Glutamatergic neuron (in vitro differentiated cells): ENCODE results near the gene HIVEP3. TPM values are rescaled to one million over a fixed set of nuclear protein-coding genes. Genes with fewer than 3 reads are reported as not detected.

Source experiments
- DNase-seq: peaks from one replicate; pipeline ENCODE4 v3.0.0; 2022
- H3K27ac Mint-ChIP-seq: one replicate; pipeline ENCODE4 v1.8.0; 2020; ENCODE audit warnings: mild to moderate bottlenecking, mixed read lengths, inconsistent platforms; ENCODE audit not compliant: unreplicated experiment
- H3K27me3 Mint-ChIP-seq: one replicate; pipeline ENCODE4 v1.8.0; 2020; ENCODE audit warnings: mild to moderate bottlenecking, moderate library complexity, mixed read lengths, inconsistent platforms; ENCODE audit not compliant: unreplicated experiment
- H3K36me3 Mint-ChIP-seq: one replicate; pipeline ENCODE4 v1.8.0; 2020; ENCODE audit warnings: mild to moderate bottlenecking, mixed read lengths, inconsistent platforms; ENCODE audit not compliant: unreplicated experiment
- H3K4me1 Mint-ChIP-seq: one replicate; pipeline ENCODE4 v1.8.0; 2020; ENCODE audit warnings: mild to moderate bottlenecking, low read depth, mixed read lengths, inconsistent platforms; ENCODE audit not compliant: unreplicated experiment
- H3K4me3 Mint-ChIP-seq: one replicate; pipeline ENCODE4 v1.8.0; 2020; ENCODE audit warnings: mild to moderate bottlenecking, mixed read lengths, inconsistent platforms; ENCODE audit not compliant: unreplicated experiment
- H3K9me3 Mint-ChIP-seq: one replicate; pipeline ENCODE4 v1.8.0; 2020; ENCODE audit warnings: mild to moderate bottlenecking, moderate library complexity, mixed read lengths, inconsistent platforms; ENCODE audit not compliant: unreplicated experiment
- CTCF ChIP-seq: fragments of 200-600 bp; sonication (generic); IDR thresholded peaks from one replicate; pipeline ENCODE4 v1.5.0; 2021; ENCODE audit not compliant: partially characterized antibody, unreplicated experiment
- total RNA-seq: library from RNA; stranded (reverse); fragmentation: NEBNext Ultra II Directional; extraction: Animal tissue kit (Norgen Biotek cat#: 25700); gene quantifications from one replicate; pipeline ENCODE4 v1.2.1, GENCODE V29; 2021; ENCODE audit not compliant: unreplicated experiment

The HIVEP3 gene
- total RNA-seq, 1 donor from 2014 or later, result 15.1 TPM

- Mint-ChIP-seq H3K4me1 (peaks cover 43% of the 10 kb centered on the region), H3K36me3 (no peaks in the 10 kb centered on the region), H3K9me3 (peaks cover 4% of the 10 kb centered on the region), H3K4me3 (peak overlapping the region; percentile 37), H3K27ac (peak overlapping the region; percentile 65), H3K27me3 (peaks cover 9% of the 10 kb centered on the region)
- TF ChIP-seq CTCF, result no peak
- DNase-seq, result peak; percentile 43
Observed at GRCh38 chr1:41862384-41863221, 56.1 kb downstream of the HIVEP3 start.

DNA sequence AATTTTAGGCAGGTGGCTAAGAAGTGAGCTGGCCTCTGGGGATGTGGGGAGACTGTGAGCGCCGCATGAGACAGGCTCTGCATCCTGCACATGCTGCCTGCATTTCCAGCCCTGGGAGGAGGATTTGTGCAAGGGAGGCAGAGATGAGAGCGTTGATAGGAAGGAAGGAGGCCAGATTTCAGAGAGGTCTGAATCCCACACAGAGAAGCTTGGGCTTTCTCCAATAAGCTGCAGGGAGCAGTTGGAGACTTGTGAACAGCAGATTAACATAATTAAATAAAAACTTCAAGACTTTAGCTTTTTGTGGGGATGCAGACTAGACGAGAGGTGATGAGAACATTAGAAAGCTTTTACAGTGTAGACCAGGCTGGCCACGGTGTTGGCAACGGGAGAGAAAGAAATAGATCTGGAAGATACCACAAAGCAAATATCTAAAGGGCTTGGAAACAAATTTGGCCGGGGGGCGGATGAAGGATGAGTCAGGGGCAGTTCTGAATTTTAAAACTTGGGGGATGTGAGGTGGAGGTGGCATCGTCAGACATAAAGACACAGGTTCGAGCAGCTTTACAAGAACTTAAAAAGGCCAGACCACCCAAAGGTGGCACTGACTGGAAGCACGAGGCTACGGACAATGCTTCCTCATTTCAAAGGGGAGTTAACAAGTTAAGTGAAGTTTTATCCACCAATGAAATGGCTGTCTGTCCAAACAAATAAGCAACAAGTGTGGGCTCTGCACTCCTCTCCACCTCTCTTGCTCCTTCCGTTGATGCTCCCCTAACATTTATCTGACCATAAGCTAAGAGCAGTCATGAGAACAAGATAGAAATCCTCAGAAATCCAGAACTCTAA lies 57.0 kb downstream of the HIVEP3 start:
- peaks cover 43% of the 10 kb centered on the region for H3K4me1 Mint-ChIP-seq
- peak overlapping the region; percentile 10 for H3K27ac Mint-ChIP-seq
- H3K36me3 Mint-ChIP-seq, result no peaks in the 10 kb centered on the region
- peaks cover 9% of the 10 kb centered on the region for H3K27me3 Mint-ChIP-seq
- no peak for DNase-seq
- no peak for TF ChIP-seq CTCF
- H3K4me3 Mint-ChIP-seq, result no peak overlapping the region
- peaks cover 4% of the 10 kb centered on the region for H3K9me3 Mint-ChIP-seq

DNA sequence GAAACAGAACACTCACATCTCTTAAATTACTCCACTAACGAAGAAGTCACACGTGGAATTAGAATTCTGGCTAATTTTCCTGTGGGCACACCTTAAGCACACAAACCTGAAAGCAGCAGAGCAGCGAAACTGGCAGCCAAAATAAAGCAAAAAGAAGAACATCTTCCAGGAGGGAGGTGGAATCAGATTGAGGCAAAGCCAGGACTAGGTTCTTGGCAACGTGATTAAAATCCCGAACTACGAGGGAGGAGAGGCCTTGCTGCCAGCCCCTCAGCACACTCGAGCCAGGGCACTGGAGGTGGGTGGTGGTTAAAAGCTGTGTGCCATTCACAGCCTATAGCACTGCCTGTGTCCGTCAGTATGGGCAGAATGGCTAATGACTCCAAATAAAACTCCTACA lies 58.0 kb downstream of the HIVEP3 start:
- Mint-ChIP-seq H3K4me1 (peaks cover 37% of the 10 kb centered on the region), H3K36me3 (no peaks in the 10 kb centered on the region), H3K27me3 (peaks cover 9% of the 10 kb centered on the region), H3K4me3 (no peak overlapping the region), H3K9me3 (peaks cover 4% of the 10 kb centered on the region), H3K27ac (no peak overlapping the region)
- no peak for DNase-seq
- TF ChIP-seq CTCF, result no peak

DNA sequence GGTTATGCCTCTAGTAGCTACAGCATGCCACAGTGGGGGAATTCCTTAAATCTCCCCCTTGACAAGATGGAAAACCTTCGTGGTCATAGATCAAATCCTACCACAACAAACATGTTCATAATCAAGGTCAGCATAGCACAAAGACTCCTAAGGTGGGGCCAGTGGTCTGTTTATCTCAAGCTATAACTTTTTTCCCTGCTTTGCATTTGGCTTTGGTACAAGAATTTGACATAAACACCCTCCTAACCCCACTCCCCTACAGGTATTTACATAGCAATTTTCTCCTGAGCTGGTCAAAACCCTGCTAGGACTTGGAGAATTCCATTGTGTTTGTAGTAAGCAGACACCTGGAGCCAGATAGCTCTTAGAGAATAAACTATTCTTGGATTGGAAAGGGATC lies 58.5 kb downstream of the HIVEP3 start:
- no peak for TF ChIP-seq CTCF
- Mint-ChIP-seq H3K4me3 (no peak overlapping the region), H3K9me3 (peaks cover 4% of the 10 kb centered on the region), H3K27me3 (peaks cover 9% of the 10 kb centered on the region), H3K36me3 (no peaks in the 10 kb centered on the region), H3K27ac (no peak overlapping the region), H3K4me1 (peaks cover 32% of the 10 kb centered on the region)
- no peak for DNase-seq

- TF ChIP-seq CTCF, result no peak
- peaks cover 4% of the 10 kb centered on the region for H3K9me3 Mint-ChIP-seq
- no peak overlapping the region for H3K4me3 Mint-ChIP-seq
- H3K27ac Mint-ChIP-seq, result no peak overlapping the region
- H3K4me1 Mint-ChIP-seq, result peaks cover 27% of the 10 kb centered on the region
- no peak for DNase-seq
- peaks cover 9% of the 10 kb centered on the region for H3K27me3 Mint-ChIP-seq
- H3K36me3 Mint-ChIP-seq, result no peaks in the 10 kb centered on the region
Observed at GRCh38 chr1:41859686-41860085, 59.0 kb downstream of the HIVEP3 start.
